Activated naive CD8-positive, alpha-beta T cell treated with anti-CD3 and anti-CD28 coated beads, Interleukin-2, amount 10 ng/mL, durations not matched to agents 7 days and 5 days (primary cell): ENCODE data around the gene TAMALIN. TPM values are rescaled to one million over a fixed set of nuclear protein-coding genes. Genes with fewer than 3 reads are reported as not detected.

ENCODE experiments used
- ATAC-seq: fragments of 150-1000 bp; cut with Tn5 transposase; one replicate; pipeline ENCODE4 v1.10.0; 2021; ENCODE audit warnings: low read depth, moderate library complexity
- POLR2A ChIA-PET: fragments of 350-600 bp; sonication (Branson Sonifier 250); formaldehyde crosslinking; loops from one replicate; lab custom pipeline; 2021; ENCODE audit warnings: antibody characterized with exemption; lab: Charles Lee
- DNase-seq: peaks from one replicate; pipeline ENCODE4 v3.0.0; 2021
- H3K27ac Mint-ChIP-seq: one replicate; pipeline ENCODE4 v1.8.0; 2022; ENCODE audit warnings: mild to moderate bottlenecking, mixed read lengths
- H3K27me3 Mint-ChIP-seq: one replicate; pipeline ENCODE4 v1.8.0; 2022; ENCODE audit warnings: mild to moderate bottlenecking, moderate library complexity, mixed read lengths
- H3K36me3 Mint-ChIP-seq: one replicate; pipeline ENCODE4 v1.8.0; 2021; ENCODE audit warnings: mild to moderate bottlenecking, mixed read lengths
- H3K4me1 Mint-ChIP-seq: one replicate; pipeline ENCODE4 v1.8.0; 2021; ENCODE audit warnings: mixed read lengths
- H3K4me3 Mint-ChIP-seq: one replicate; pipeline ENCODE4 v1.8.0; 2022; ENCODE audit warnings: mild to moderate bottlenecking, moderate library complexity, mixed read lengths
- H3K9me3 Mint-ChIP-seq: one replicate; pipeline ENCODE4 v1.8.0; 2021; ENCODE audit warnings: mixed read lengths
- total RNA-seq, 2 experiments: library from RNA; stranded (reverse); gene quantifications; one replicate each; pipeline ENCODE4 v1.2.3, GENCODE V29; 2021

TAMALIN gene
- total RNA-seq, 2 experiments from 2014 or later, result 17.1 to 19.9 TPM

GRCh38 chr12:52036587-52037171, 29.9 kb downstream of the TAMALIN start:
- ATAC-seq, result peak; percentile 46
- Mint-ChIP-seq H3K27ac (no peak overlapping the region), H3K9me3 (no peaks in the 10 kb centered on the region), H3K36me3 (no peaks in the 10 kb centered on the region), H3K4me1 (peaks cover 22% of the 10 kb centered on the region), H3K27me3 (peaks cover 10% of the 10 kb centered on the region), H3K4me3 (peak overlapping the region; percentile 60)
- peak; percentile 87 for DNase-seq
- POLR2A ChIA-PET, result interaction anchor here (1.1 to 3.6 kb wide), 5 partner anchors 11 to 81 kb away, joined by 3 to 20 read pairs (median 5); partner anchors contain the start of genes ATG101 and NR4A1

GRCh38 chr12:52037248-52037861, 30.6 kb downstream of the TAMALIN start:
- Mint-ChIP-seq H3K4me1 (peaks cover 29% of the 10 kb centered on the region), H3K36me3 (no peaks in the 10 kb centered on the region), H3K27me3 (peaks cover 10% of the 10 kb centered on the region), H3K9me3 (no peaks in the 10 kb centered on the region), H3K27ac (no peak overlapping the region), H3K4me3 (peak overlapping the region; percentile 48)
- ATAC-seq, result no peak
- POLR2A ChIA-PET, result interaction anchor here (0.7 to 3.6 kb wide), 4 partner anchors 12 to 82 kb away, joined by 3 to 20 read pairs (median 5); partner anchors contain the start of gene NR4A1
- DNase-seq, result no peak

- no peaks in the 10 kb centered on the region for H3K36me3 Mint-ChIP-seq
- peak overlapping the region; percentile 48 for H3K4me3 Mint-ChIP-seq
- peaks cover 10% of the 10 kb centered on the region for H3K27me3 Mint-ChIP-seq
- no peaks in the 10 kb centered on the region for H3K9me3 Mint-ChIP-seq
- no peak overlapping the region for H3K27ac Mint-ChIP-seq
- ATAC-seq, result no peak
- peaks cover 29% of the 10 kb centered on the region for H3K4me1 Mint-ChIP-seq
- DNase-seq, result no peak
- POLR2A ChIA-PET, result interaction anchor here (2.4 to 3.6 kb wide), 2 partner anchors 12 to 31 kb away, joined by 8 to 20 read pairs; partner anchors contain the start of genes ATG101 and NR4A1
Observed at GRCh38 chr12:52038447-52038846, 31.7 kb downstream of the TAMALIN start.

DNA sequence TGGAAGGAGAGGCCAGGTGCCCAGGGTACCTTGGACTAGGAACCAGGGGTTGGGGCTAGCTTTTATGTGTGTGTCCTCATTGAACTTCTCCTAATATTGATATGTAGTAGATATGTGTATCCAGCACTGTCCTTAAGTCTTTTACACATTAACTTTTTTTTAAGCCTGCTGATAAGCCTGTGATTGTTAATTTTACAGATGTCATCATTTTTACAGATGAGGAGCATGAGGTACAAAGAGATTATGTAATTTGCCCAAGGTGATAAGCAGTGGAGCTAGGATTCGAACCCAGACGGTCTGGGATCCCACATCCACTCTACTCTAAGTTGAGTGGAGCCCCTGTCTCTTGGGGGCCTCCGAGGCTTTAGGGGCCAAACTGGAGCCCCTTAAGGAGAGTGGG, 34.3 kb downstream of the TAMALIN start:
- DNase-seq (no peak), ATAC-seq (no peak)
- Mint-ChIP-seq H3K27ac (no peak overlapping the region), H3K4me1 (peaks cover 28% of the 10 kb centered on the region), H3K27me3 (peaks cover 3% of the 10 kb centered on the region), H3K36me3 (no peaks in the 10 kb centered on the region), H3K9me3 (no peaks in the 10 kb centered on the region), H3K4me3 (no peak overlapping the region)
- POLR2A ChIA-PET, result interaction anchor here (1.0 to 2.6 kb wide), 4 partner anchors 9 to 29 kb away, joined by 4 to 11 read pairs (median 6); partner anchors contain the start of genes ATG101 and NR4A1

DNA sequence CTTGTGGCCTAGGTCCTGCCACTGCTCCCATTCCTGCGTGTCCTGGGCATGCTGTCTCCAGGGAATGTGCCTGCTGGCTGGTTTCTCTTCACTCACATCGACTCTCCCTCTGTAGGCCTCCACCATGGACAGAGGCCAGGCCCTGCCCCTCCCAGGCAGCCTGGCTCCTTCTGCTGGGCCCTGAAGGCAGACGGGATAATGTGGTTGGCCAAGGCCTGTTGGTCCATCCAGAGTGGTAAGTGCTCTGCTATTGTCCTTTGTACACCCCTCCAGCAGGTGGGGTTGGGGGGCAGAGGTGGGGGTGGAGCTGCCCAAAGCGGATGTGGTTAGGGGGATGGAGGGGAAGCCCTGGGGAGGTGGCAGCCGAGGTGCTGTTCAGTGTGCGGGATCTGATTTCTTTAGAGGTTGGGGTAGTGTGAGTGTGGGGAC, 35.0 kb downstream of the TAMALIN start:
- peak; percentile 55 for DNase-seq
- H3K4me3 Mint-ChIP-seq, result peak overlapping the region; percentile 71
- peak overlapping the region; percentile 87 for H3K27ac Mint-ChIP-seq

GRCh38 chr12:52042706-52043385, 36.1 kb downstream of the TAMALIN start:
- peaks cover 33% of the 10 kb centered on the region for H3K4me1 Mint-ChIP-seq
- H3K36me3 Mint-ChIP-seq, result no peaks in the 10 kb centered on the region
- peak overlapping the region; percentile 71 for H3K4me3 Mint-ChIP-seq
- ATAC-seq (no peak), DNase-seq (no peak)
- no peak overlapping the region for H3K27ac Mint-ChIP-seq
- peaks cover 3% of the 10 kb centered on the region for H3K27me3 Mint-ChIP-seq
- POLR2A ChIA-PET, result interaction anchor here (1.8 to 2.6 kb wide), 2 partner anchors 10 to 17 kb away, joined by 5 to 10 read pairs; no protein-coding TSS in a partner anchor
- no peaks in the 10 kb centered on the region for H3K9me3 Mint-ChIP-seq

More for the DNA sequence above, 35.0 kb downstream of the TAMALIN start:
- POLR2A ChIA-PET, result interaction anchor here (1.0 to 2.6 kb wide), 3 partner anchors 9 to 16 kb away, joined by 4 to 11 read pairs (median 10); partner anchors contain the start of gene NR4A1
- Mint-ChIP-seq H3K4me1 (peaks cover 31% of the 10 kb centered on the region), H3K9me3 (no peaks in the 10 kb centered on the region), H3K36me3 (no peaks in the 10 kb centered on the region), H3K27me3 (peaks cover 3% of the 10 kb centered on the region)
- peak; percentile 41 for ATAC-seq

DNA sequence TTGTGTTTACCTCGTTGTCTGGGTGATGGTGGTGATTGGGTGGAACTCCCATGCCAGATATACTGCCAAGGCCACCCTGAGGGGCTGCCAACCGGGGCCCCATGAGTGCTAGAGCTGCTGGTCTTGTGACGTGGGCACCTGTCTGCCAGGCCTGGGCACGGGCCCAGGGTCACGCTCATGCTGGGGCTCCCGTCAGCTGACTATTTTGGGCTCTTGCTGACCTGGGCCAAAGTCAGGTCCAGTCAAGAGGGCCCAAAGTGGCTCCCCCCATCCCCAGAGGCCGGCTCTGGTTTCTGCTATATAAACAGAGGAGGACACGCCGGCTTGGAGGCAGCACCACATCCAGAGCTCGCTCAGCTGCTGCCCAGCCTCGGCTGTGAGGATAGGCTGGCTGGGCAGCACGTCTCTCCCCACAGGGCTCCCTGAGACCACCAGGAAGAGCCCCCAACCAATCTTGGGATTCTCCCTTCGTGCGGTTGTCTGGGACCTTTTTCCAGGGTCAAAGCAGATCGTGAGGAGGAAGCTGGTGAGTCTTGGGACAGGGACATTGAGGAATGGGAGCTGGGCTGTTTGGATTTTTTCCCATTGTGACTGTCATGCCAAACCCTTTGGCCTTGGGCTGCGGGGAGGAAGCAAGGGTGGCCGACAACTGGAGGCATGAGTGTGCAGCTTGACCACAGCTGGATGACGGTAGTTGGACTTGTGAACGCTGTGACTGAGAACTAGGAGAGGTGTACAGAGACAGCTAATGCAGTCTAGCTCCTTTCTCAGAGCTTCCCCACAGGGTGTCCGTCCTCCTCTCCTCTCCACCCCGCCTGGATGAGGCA, 36.9 kb downstream of the TAMALIN start:
- no peak for DNase-seq
- H3K4me1 Mint-ChIP-seq, result peaks cover 29% of the 10 kb centered on the region
- POLR2A ChIA-PET, result interaction anchor here (1.8 to 2.6 kb wide), 2 partner anchors 11 to 18 kb away, joined by 5 to 10 read pairs; no protein-coding TSS in a partner anchor

GRCh38 chr12:52044292-52044983, 37.7 kb downstream of the TAMALIN start:
- POLR2A ChIA-PET, result interaction anchor here (1.8 to 2.6 kb wide), 2 partner anchors 11 to 19 kb away, joined by 5 to 10 read pairs; no protein-coding TSS in a partner anchor
- Mint-ChIP-seq H3K27ac (no peak overlapping the region), H3K4me3 (no peak overlapping the region), H3K36me3 (no peaks in the 10 kb centered on the region), H3K9me3 (no peaks in the 10 kb centered on the region), H3K4me1 (peaks cover 32% of the 10 kb centered on the region), H3K27me3 (peaks cover 3% of the 10 kb centered on the region)
- DNase-seq (no peak), ATAC-seq (no peak)

More for the DNA sequence above, 36.9 kb downstream of the TAMALIN start:
- Mint-ChIP-seq H3K27me3 (peaks cover 3% of the 10 kb centered on the region), H3K9me3 (no peaks in the 10 kb centered on the region), H3K36me3 (no peaks in the 10 kb centered on the region), H3K27ac (peak overlapping the region; percentile 44), H3K4me3 (no peak overlapping the region)
- ATAC-seq, result no peak

DNA sequence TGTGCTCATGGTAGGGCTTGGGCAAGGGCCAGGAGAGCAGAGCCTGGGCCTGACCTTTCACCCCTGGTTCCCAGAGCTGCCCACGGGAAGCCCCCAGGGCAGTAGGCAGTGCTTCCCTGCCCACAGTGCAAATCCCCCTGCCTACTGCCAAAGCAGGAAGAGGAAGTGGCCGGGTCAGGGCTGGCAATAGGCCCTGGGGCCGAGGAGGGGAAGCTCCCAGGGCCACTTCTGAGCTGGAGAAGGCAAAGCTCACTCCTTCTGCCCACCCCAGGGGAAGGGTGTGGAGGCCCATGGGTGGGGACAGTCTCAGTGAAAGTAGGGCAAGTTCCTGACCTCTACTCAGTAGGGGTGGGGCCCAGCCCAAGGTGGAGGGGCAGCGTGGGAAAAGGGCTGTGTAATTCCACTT, 39.1 kb downstream of the TAMALIN start:
- H3K27me3 Mint-ChIP-seq, result peaks cover 3% of the 10 kb centered on the region
- no peaks in the 10 kb centered on the region for H3K9me3 Mint-ChIP-seq
- no peaks in the 10 kb centered on the region for H3K36me3 Mint-ChIP-seq
- POLR2A ChIA-PET, result interaction anchor here (0.8 kb wide), 1 partner anchor 15 kb away, joined by 3 read pairs; no protein-coding TSS in a partner anchor
- H3K4me1 Mint-ChIP-seq, result peaks cover 43% of the 10 kb centered on the region
- peak overlapping the region; percentile 62 for H3K27ac Mint-ChIP-seq
- H3K4me3 Mint-ChIP-seq, result no peak overlapping the region
- DNase-seq (no peak), ATAC-seq (no peak)

- Mint-ChIP-seq H3K4me1 (peaks cover 43% of the 10 kb centered on the region), H3K4me3 (no peak overlapping the region), H3K36me3 (peaks cover 2% of the 10 kb centered on the region), H3K9me3 (no peaks in the 10 kb centered on the region), H3K27me3 (peaks cover 2% of the 10 kb centered on the region), H3K27ac (no peak overlapping the region)
- no peak for ATAC-seq
- POLR2A ChIA-PET, result interaction anchor here (0.6 to 1.1 kb wide), 3 partner anchors 11 to 22 kb away, joined by 3 to 5 read pairs (median 3); partner anchors contain the start of gene ATG101
- DNase-seq, result no peak
Observed at GRCh38 chr12:52046859-52047258, 40.1 kb downstream of the TAMALIN start.

DNA sequence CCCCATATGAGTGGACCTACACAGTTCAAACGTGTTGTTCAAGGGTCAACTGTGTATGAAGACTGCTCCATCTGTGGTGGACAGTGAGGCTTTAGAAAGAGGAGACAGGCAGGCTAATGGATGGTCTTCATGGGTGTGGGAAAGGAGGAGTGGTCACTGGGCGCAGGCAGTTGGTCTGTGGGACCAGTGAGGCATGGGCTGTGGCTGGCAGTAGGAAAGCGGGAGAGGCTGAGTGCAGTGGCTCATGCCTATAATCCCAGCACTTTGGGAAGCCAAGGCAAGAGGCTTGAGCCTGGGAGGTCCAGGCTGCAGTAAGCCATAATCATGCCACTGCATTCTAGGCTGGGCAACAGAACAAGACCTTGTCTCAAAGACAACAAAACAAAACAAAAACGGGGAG, 42.5 kb downstream of the TAMALIN start:
- Mint-ChIP-seq H3K36me3 (peaks cover 2% of the 10 kb centered on the region), H3K4me1 (peaks cover 45% of the 10 kb centered on the region), H3K4me3 (peak overlapping the region; percentile 99), H3K9me3 (no peaks in the 10 kb centered on the region), H3K27me3 (peaks cover 2% of the 10 kb centered on the region), H3K27ac (peak overlapping the region; percentile 99)
- ATAC-seq (no peak), DNase-seq (no peak)
- POLR2A ChIA-PET, result no interaction called here

DNA sequence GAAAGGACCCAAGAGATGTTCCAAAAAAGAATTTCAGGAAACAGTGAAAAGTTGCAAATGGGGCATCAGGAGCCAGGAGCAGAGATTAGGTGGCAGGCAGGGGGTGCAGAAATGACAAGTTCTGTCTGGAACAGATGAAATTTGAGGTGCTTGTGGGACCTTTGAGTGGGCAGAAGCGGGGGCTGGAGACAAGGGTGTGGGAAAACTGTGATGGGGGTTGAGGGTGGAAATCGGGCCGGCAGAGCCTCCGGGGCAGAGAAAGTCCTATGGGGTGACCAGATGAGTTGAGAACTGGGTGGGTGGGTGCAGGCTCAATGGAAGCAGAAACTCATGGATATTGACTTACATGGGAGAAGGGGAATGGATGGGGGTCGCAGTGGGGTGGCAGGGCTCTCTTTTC, 42.9 kb downstream of the TAMALIN start:
- H3K36me3 Mint-ChIP-seq, result peaks cover 2% of the 10 kb centered on the region
- H3K9me3 Mint-ChIP-seq, result no peaks in the 10 kb centered on the region
- peaks cover 2% of the 10 kb centered on the region for H3K27me3 Mint-ChIP-seq
- POLR2A ChIA-PET, result interaction anchor here (2.7 to 4.8 kb wide), 2 partner anchors 12 to 20 kb away, joined by 20 to 63 read pairs; partner anchors contain the start of gene ATG101
- DNase-seq, result no peak
- peak overlapping the region; percentile 99 for H3K27ac Mint-ChIP-seq
- peaks cover 43% of the 10 kb centered on the region for H3K4me1 Mint-ChIP-seq
- no peak for ATAC-seq
- peak overlapping the region; percentile 99 for H3K4me3 Mint-ChIP-seq
